Spleen (tissue), 11 donors: Measurements from ENCODE around the gene COL9A1. TPM values are rescaled to one million over a fixed set of nuclear protein-coding genes. Genes with fewer than 3 reads are reported as not detected.

Source experiments
- DNase-seq: peaks from one replicate; pipeline ENCODE4 v3.0.0-alpha.2; 2020
- H3K27ac ChIP-seq, 8 donors: fragments of 200-600 bp; sonication (generic) in 7 of 8; 1 replicate in 4 of 8; 2 replicates in 4 of 8; pipeline versions ENCODE4 v1.5.0 to v1.8.0; 2016 to 2021; ENCODE audit warnings: inconsistent platforms in 4 of 8, mild to moderate bottlenecking in 4 of 8, moderate library complexity in 1 of 8
- H3K27me3 ChIP-seq, 7 donors: fragments of 200-600 bp; sonication (generic) in 6 of 7; replicated peaks in 1 of 7; 1 replicate in 4 of 7; 2 replicates in 3 of 7; pipeline versions ENCODE4 v1.5.0 to v1.8.0; 2016 to 2021; ENCODE audit warnings: inconsistent platforms in 3 of 7, mild to moderate bottlenecking in 1 of 7
- H3K36me3 ChIP-seq, 6 donors: fragments of 200-600 bp; sonication (generic) in 5 of 6; 1 replicate in 4 of 6; 2 replicates in 2 of 6; pipeline versions ENCODE4 v1.5.0 to v1.8.0; 2016 to 2021; ENCODE audit warnings: inconsistent platforms in 2 of 6
- H3K4me1 ChIP-seq, 6 donors: fragments of 200-600 bp; sonication (generic) in 5 of 6; 1 replicate in 3 of 6; 2 replicates in 3 of 6; pipeline versions ENCODE4 v1.5.0 to v1.8.0; 2016 to 2021; ENCODE audit warnings: inconsistent platforms in 3 of 6
- H3K4me3 ChIP-seq, 8 donors: fragments of 200-600 bp; sonication (generic) in 7 of 8; 1 replicate in 4 of 8; 2 replicates in 4 of 8; pipeline versions ENCODE4 v1.5.0 to v1.8.0; 2016 to 2021; ENCODE audit warnings: inconsistent platforms in 4 of 8, mild to moderate bottlenecking in 4 of 8, moderate library complexity in 2 of 8
- H3K9me3 ChIP-seq, 8 donors: fragments of 200-600 bp; sonication (generic) in 7 of 8; 1 replicate in 4 of 8; 2 replicates in 4 of 8; pipeline versions ENCODE4 v1.5.0 to v1.8.0; 2016 to 2021; ENCODE audit warnings: inconsistent platforms in 4 of 8
- CTCF ChIP-seq, 11 experiments: fragments of 200-600 bp in 7 of 11; fragments of 450-650 bp in 4 of 11; sonication (generic) in 4 of 11; IDR thresholded peaks in 8 of 11; conservative IDR thresholded peaks in 3 of 11; 1 replicate in 7 of 11; 2 replicates in 4 of 11; pipeline versions ENCODE4 v1.4.0 to v1.8.0; 2016 to 2021; ENCODE audit warnings: antibody characterized with exemption in 11 of 11, inconsistent platforms in 4 of 11, mild to moderate bottlenecking in 1 of 11
- POLR2A ChIP-seq, 3 donors: fragments of 450-650 bp; IDR thresholded peaks; one replicate each; pipeline ENCODE4 v1.5.1; 2017; ENCODE audit warnings: antibody characterized with exemption in 3 of 3, mild to moderate bottlenecking in 1 of 3
- POLR2AphosphoS5 ChIP-seq, 3 donors: sonication (generic); formaldehyde crosslinking; IDR thresholded peaks; one replicate each; pipeline ENCODE4 v1.5.1; 2017; ENCODE audit warnings: antibody characterized with exemption in 3 of 3
- WGBS, 5 donors: extraction: QIAGEN DNeasy Blood & Tissue Kit in 3 of 5; methylation state at CpG; one replicate each; pipeline versions ENCODE4 v1.1.5 to v1.1.7; 2013 to 2018; 5-methylcytosine and 5-hydroxymethylcytosine counted together
- intact Hi-C: fragments of 100-400 bp; cut with DNase I; formaldehyde crosslinking; loops from one replicate; pipeline ENCODE4 v1.15.0; 2023; ENCODE audit warnings: low total_unique reads
- polyA plus RNA-seq, 3 donors: library from polyadenylated mRNA; stranded (reverse); fragments of 200-250 nt; gene quantifications; one replicate each; pipeline ENCODE4 v1.2.1, GENCODE V29; 2013
- total RNA-seq, 7 donors: library from RNA; depleted of rRNA in 3 of 7; stranded (reverse); fragments of >200 nt in 3 of 7; fragmentation: NEBNext Ultra II Directional in 4 of 7; extraction: Animal tissue kit (Norgen Biotek cat#: 25700) in 4 of 7; gene quantifications; one replicate each; pipeline versions ENCODE4 v1.1.0 to v1.2.1, GENCODE V29; 2016 to 2021
- donor health status: healthy with polysubstance abuse.
- donor health status: DM: no; HTN: no; CAD: no; lungs with moderate emphysema.
- donor health status: DM: no; HTN: no; CAD: no.
- donor health status: Bipolar disorder and iron deficiency.
- donor health status: healthy.
- donor health status: DM: no; HTN: no; CAD: no.
- donor health status: DM: yes; HTN: yes; CAD: no.

COL9A1 gene
- total and polyA plus RNA-seq, 10 donors = 0.06 to 0.07 (median 0.06) TPM; not detected in 7

- H3K27me3 ChIP-seq = no peaks in the 10 kb centered on the region
- no peak for DNase-seq
- TF ChIP-seq POLR2A (IDR thresholded peaks at IDR 0.05) (no peak), POLR2AphosphoS5 (IDR thresholded peaks at IDR 0.05) (no peak), CTCF (IDR thresholded peaks at IDR 0.05 in 8 of 11, conservative IDR thresholded peaks at IDR 0.05 in 3 of 11) (no peak)
- H3K9me3 ChIP-seq = no peaks in the 10 kb centered on the region
- H3K4me3 ChIP-seq = no peak overlapping the region
- intact Hi-C loops = no loop called here
- H3K27ac ChIP-seq = no peak overlapping the region
- H3K4me1 ChIP-seq = peaks cover 0 to 7% (median 0%) of the 10 kb centered on the region in 6 donors
- H3K36me3 ChIP-seq = no peaks in the 10 kb centered on the region
- 91 to 97% (median 93%) methylated on average over 2 of the region's 2 CpGs for WGBS, 5 donors
Observed at GRCh38 chr6:70225055-70225454, 77.8 kb downstream of the COL9A1 start.

- no peak for DNase-seq
- Histone ChIP-seq H3K9me3 (no peaks in the 10 kb centered on the region), H3K27ac (no peak overlapping the region), H3K4me3 (no peak overlapping the region), H3K36me3 (no peaks in the 10 kb centered on the region), H3K4me1 (peaks cover 0 to 7% (median 0%) of the 10 kb centered on the region in 6 donors), H3K27me3 (peaks cover 0 to 4% (median 0%) of the 10 kb centered on the region in 7 donors)
- TF ChIP-seq POLR2AphosphoS5 (IDR thresholded peaks at IDR 0.05) (no peak), POLR2A (IDR thresholded peaks at IDR 0.05) (no peak), CTCF (IDR thresholded peaks at IDR 0.05 in 8 of 11, conservative IDR thresholded peaks at IDR 0.05 in 3 of 11) (no peak)
- 68 to 92% (median 90%) methylated on average over 2 of the region's 2 CpGs for WGBS, 5 donors
- intact Hi-C loops = no loop called here
Observed at GRCh38 chr6:70222439-70222749, 80.5 kb downstream of the COL9A1 start.

- Histone ChIP-seq H3K4me1 (peaks cover 0 to 7% (median 0%) of the 10 kb centered on the region in 6 donors), H3K27me3 (peaks cover 0 to 4% (median 0%) of the 10 kb centered on the region in 7 donors), H3K9me3 (no peaks in the 10 kb centered on the region), H3K36me3 (no peaks in the 10 kb centered on the region), H3K27ac (no peak overlapping the region), H3K4me3 (no peak overlapping the region)
- WGBS, 5 donors = 53 to 68% (median 59%) methylated on average over 6 of the region's 6 CpGs
- intact Hi-C loops = no loop called here
- no peak for DNase-seq
- TF ChIP-seq POLR2AphosphoS5 (IDR thresholded peaks at IDR 0.05) (no peak), CTCF (IDR thresholded peaks at IDR 0.05 in 8 of 11, conservative IDR thresholded peaks at IDR 0.05 in 3 of 11) (no peak)
Observed at GRCh38 chr6:70221715-70222438, 81.0 kb downstream of the COL9A1 start.

GRCh38 chr6:70221025-70221714 lies 81.7 kb downstream of the COL9A1 start:
- intact Hi-C loops = no loop called here
- 16 to 23% (median 17%) methylated on average over 4 of the region's 4 CpGs for WGBS, 5 donors
- Histone ChIP-seq H3K36me3 (no peaks in the 10 kb centered on the region), H3K27ac (no peak overlapping the region), H3K4me3 (no peak overlapping the region), H3K9me3 (no peaks in the 10 kb centered on the region), H3K27me3 (peaks cover 0 to 4% (median 0%) of the 10 kb centered on the region in 7 donors), H3K4me1 (peaks cover 0 to 7% (median 0%) of the 10 kb centered on the region in 6 donors)
- peak; percentile 15 to 66 (median 44) for TF ChIP-seq CTCF (IDR thresholded peaks at IDR 0.05 in 8 of 11, conservative IDR thresholded peaks at IDR 0.05 in 3 of 11)
- TF ChIP-seq POLR2A (IDR thresholded peaks at IDR 0.05) = no peak
- no peak for TF ChIP-seq POLR2AphosphoS5 (IDR thresholded peaks at IDR 0.05)
- no peak for DNase-seq
